NB4 (cell line): Measurements from ENCODE around the gene GAGE12J.

ENCODE experiments used
- CTCF ChIP-seq: IDR thresholded peaks from one replicate; pipeline ENCODE4 v1.5.1; 2012; ENCODE audit warnings: low read depth, low read length
- MAX ChIP-seq: IDR thresholded peaks from 2 replicates; pipeline ENCODE4 v1.6.1; 2011; ENCODE audit warnings: low read depth, low read length
- MYC ChIP-seq: IDR thresholded peaks from 2 replicates; pipeline ENCODE4 v1.6.1; 2011; ENCODE audit warnings: low read depth, low read length
- POLR2A ChIP-seq: IDR thresholded peaks from 2 replicates; pipeline ENCODE4 v1.6.1; 2011; ENCODE audit warnings: mild to moderate bottlenecking; ENCODE audit not compliant: insufficient read length; ENCODE audit errors: extremely low read depth

- TF ChIP-seq CTCF: no peak
- TF ChIP-seq POLR2A: no peak
- TF ChIP-seq MAX: no peak
- TF ChIP-seq MYC: no peak
Measured at GRCh38 chrX:49312176-49312575, 9.7 kb upstream of the GAGE12J start.
